ENCODE measurements around the gene CD300E.

CD300E gene

DNA sequence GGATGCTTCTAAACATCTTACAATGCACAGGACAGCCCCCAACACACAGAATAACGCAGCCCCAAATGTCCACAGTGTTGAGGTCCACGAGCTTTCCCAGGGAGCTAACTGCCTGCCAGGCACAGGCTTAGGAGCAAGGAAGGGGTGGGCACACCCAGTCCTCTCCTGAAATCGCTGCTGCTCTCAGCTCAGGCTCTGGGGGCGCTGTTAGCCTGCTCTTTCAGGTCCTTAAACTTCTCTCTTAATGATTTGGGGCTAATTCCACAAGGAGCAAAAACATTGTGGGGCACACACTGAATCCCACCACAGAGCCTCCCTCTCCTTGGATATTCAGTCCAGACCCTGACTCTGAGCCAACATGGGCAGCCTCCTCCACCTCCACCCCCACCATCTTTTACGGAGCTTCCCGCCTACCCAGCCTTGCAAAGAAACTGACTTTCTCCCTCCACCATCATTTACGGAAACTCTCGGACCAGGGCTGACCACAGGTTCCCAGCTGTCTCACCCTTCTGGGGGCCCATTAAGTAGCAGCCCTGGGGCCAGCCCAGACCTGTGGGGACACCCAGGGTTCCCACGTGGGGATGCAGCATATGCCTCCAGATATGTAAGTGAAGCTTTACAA is 57.3 kb downstream of the CD300E start:
- no peak for DNase-seq (ENCODE audit: low read depth)

DNA sequence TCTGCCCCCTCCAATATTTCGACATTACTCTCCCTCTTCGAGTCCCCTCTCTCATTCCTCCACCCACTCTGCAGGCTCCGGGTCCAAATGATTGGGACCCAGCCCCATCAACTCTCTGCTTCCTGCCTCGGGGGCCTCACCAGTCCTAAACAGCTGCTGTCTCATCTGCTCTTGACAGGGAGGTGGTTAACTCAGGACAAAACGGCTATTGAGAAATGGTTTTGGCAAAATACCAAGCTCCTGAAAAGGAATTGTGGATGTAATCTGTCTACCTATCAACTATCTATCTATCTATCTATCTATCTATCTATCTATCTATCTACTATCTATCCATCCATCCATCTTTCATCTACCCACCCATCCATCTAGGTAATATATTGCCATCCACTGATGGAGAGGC is 58.4 kb downstream of the CD300E start:
- DNase-seq (ENCODE audit: low read depth): no peak

- DNase-seq (ENCODE audit: low read depth): no peak
These were observed 60.2 kb downstream of the CD300E start for GRCh38 chr17:74563358-74563757.

- no peak for DNase-seq (ENCODE audit: low read depth)
These were observed 62.0 kb downstream of the CD300E start for GRCh38 chr17:74561586-74561985.

Data from EH (cell line).